HepG2 (cell line): ENCODE measurements around the gene KIRREL3. TPM values are rescaled to one million over a fixed set of nuclear protein-coding genes. Genes with fewer than 3 reads are reported as not detected.

Source experiments
- ATAC-seq: fragments of 200-7000 bp; cut with Tn5 transposase; 3 replicates; pipeline ENCODE4 v1.9.1; 2020; ENCODE audit warnings: mild to moderate bottlenecking, moderate library complexity
- BruUV-seq: library from RNA; stranded (reverse); fragments of 400-500 nt; replicated peaks from 2 replicates; lab custom pipeline; 2021; lab: Mats Ljungman, UMichigan
- CTCF ChIA-PET: fragments of 300-600 bp; formaldehyde crosslinking; extraction: SDS; loops from one replicate; lab custom pipeline; 2021; ENCODE audit warnings: low total read pairs, inconsistent platforms, low intra/inter-chr PET ratio; lab: Yijun Ruan, JAX
- POLR2A ChIA-PET: fragments of 350-600 bp; sonication (Branson Sonifier 250); formaldehyde crosslinking; loops from one replicate; lab custom pipeline; 2020; ENCODE audit warnings: antibody characterized with exemption, inconsistent platforms; lab: Yijun Ruan, JAX
- DNase-seq: peaks from one replicate; pipeline ENCODE4 v3.0.0-alpha.2; 2015; ENCODE audit warnings: low spot score
- FAIRE-seq: peaks from 3 replicates; lab custom pipeline; 2011; peaks lifted over from hg19 to GRCh38; lab: Jason Lieb, UNC
- H2AFZ ChIP-seq: one replicate; pipeline ENCODE4 v1.6.1; 2011; ENCODE audit warnings: low read length, inconsistent platforms
- H3K27ac ChIP-seq: fragments of 300-600 bp; 3 replicates; pipeline ENCODE4 v1.8.0; 2011; ENCODE audit warnings: mixed run types, mild to moderate bottlenecking, mixed read lengths, low read length, inconsistent platforms; ENCODE audit not compliant: insufficient read depth; ENCODE audit errors: extremely low read length
- H3K27me3 ChIP-seq, 2 experiments: fragments of 200-600 bp in 1 of 2; 2 replicates in 1 of 2; 3 replicates in 1 of 2; pipeline versions ENCODE4 v1.6.0 to v1.8.0; 2011; ENCODE audit warnings: low read length in 2 of 2, mild to moderate bottlenecking in 2 of 2, moderate library complexity in 2 of 2, inconsistent platforms in 1 of 2; ENCODE audit not compliant: insufficient read depth in 2 of 2, control insufficient read depth in 1 of 2
- H3K36me3 ChIP-seq, 2 experiments: fragments of 200-600 bp in 1 of 2; replicated peaks in 1 of 2; 2 replicates in 1 of 2; 3 replicates in 1 of 2; pipeline versions ENCODE4 v1.5.1 to v1.8.0; 2011; ENCODE audit warnings: low read length in 2 of 2, inconsistent platforms in 1 of 2; ENCODE audit not compliant: insufficient read depth in 2 of 2, control insufficient read depth in 1 of 2
- H3K4me1 ChIP-seq: 2 replicates; pipeline ENCODE4 v1.5.1; 2012; ENCODE audit warnings: low read length, inconsistent platforms; ENCODE audit not compliant: insufficient read depth
- H3K4me2 ChIP-seq: 2 replicates; pipeline ENCODE4 v1.6.0; 2011; ENCODE audit warnings: low read depth, low read length, inconsistent platforms
- H3K4me3 ChIP-seq, 3 experiments: fragments of 200-600 bp in 1 of 3; sonication (generic), shearing (Covaris generic) in 1 of 3; replicated peaks in 1 of 3; 2 replicates each; pipeline ENCODE4 v1.5.1; 2011 to 2016; ENCODE audit warnings: low read length in 3 of 3, inconsistent platforms in 2 of 3, low read depth in 2 of 3, mild to moderate bottlenecking in 2 of 3, control low read depth in 1 of 3, mixed read lengths in 1 of 3; ENCODE audit not compliant: insufficient read depth in 1 of 3
- H3K79me2 ChIP-seq: one replicate; pipeline ENCODE4 v1.6.1; 2011; ENCODE audit warnings: low read length, inconsistent platforms; ENCODE audit not compliant: insufficient read depth
- H3K9ac ChIP-seq: 2 replicates; pipeline ENCODE4 v1.6.0; 2011; ENCODE audit warnings: mild to moderate bottlenecking, low read depth, low read length, inconsistent platforms; ENCODE audit not compliant: insufficient read depth
- H3K9me3 ChIP-seq: 2 replicates; pipeline ENCODE4 v1.5.1; 2012; ENCODE audit warnings: mild to moderate bottlenecking, low read length
- H4K20me1 ChIP-seq: 2 replicates; pipeline ENCODE4 v1.6.0; 2011; ENCODE audit warnings: inconsistent platforms, mild to moderate bottlenecking, low read length, moderate library complexity; ENCODE audit not compliant: insufficient read depth
- CCDC6 ChIP-seq: sonication (generic); formaldehyde crosslinking; IDR thresholded peaks from 2 replicates; pipeline ENCODE4 v1.8.1; 2022; ENCODE audit warnings: mild to moderate bottlenecking, missing genetic modification reagents, moderate library complexity
- CENPBD1 ChIP-seq: sonication (generic); formaldehyde crosslinking; IDR thresholded peaks from 2 replicates; pipeline ENCODE4 v1.8.0; 2022; ENCODE audit warnings: missing genetic modification reagents, low read depth, mild to moderate bottlenecking, borderline replicate concordance
- DMAP1 ChIP-seq: IDR thresholded peaks from 2 replicates; pipeline ENCODE4 v1.6.1; 2016
- EHMT2 ChIP-seq: fragments of 200-600 bp; sonication (generic); IDR thresholded peaks from 2 replicates; pipeline ENCODE4 v1.7.0; 2017; ENCODE audit warnings: antibody characterized with exemption, low read depth, low read length, borderline replicate concordance
- FOXK2 ChIP-seq: fragments of 450-650 bp; IDR thresholded peaks from 2 replicates; pipeline ENCODE4 v1.6.1; 2016
- GRHL1 ChIP-seq: sonication (generic); formaldehyde crosslinking; conservative IDR thresholded peaks from 2 replicates; pipeline ENCODE4 v1.8.0; 2022; ENCODE audit warnings: missing genetic modification reagents
- KMT2B ChIP-seq: IDR thresholded peaks from 2 replicates; pipeline ENCODE4 v1.6.1; 2016; ENCODE audit warnings: missing genetic modification reagents, missing compliant biosample characterization
- RFXAP ChIP-seq: sonication (generic); formaldehyde crosslinking; IDR thresholded peaks from 2 replicates; pipeline ENCODE4 v1.4.0; 2020; ENCODE audit warnings: missing genetic modification reagents, borderline replicate concordance
- TBP ChIP-seq: sonication (generic); formaldehyde crosslinking; IDR thresholded peaks from 2 replicates; pipeline ENCODE4 v1.5.0; 2020; ENCODE audit warnings: missing genetic modification reagents
- ZBTB21 ChIP-seq: sonication (generic); formaldehyde crosslinking; IDR thresholded peaks from 2 replicates; pipeline ENCODE4 v1.4.0; 2020; ENCODE audit warnings: missing genetic modification reagents
- ZBTB25 ChIP-seq: IDR thresholded peaks from 2 replicates; pipeline ENCODE4 v1.6.1; 2018; ENCODE audit warnings: missing genetic modification reagents
- ZBTB49 ChIP-seq: sonication (generic); formaldehyde crosslinking; IDR thresholded peaks from 2 replicates; pipeline ENCODE4 v1.4.0; 2020; ENCODE audit warnings: missing genetic modification reagents, borderline replicate concordance
- ZNF235 ChIP-seq: sonication (generic); formaldehyde crosslinking; IDR thresholded peaks from 2 replicates; pipeline ENCODE4 v1.8.1; 2023; ENCODE audit warnings: mild to moderate bottlenecking, missing genetic modification reagents, borderline replicate concordance
- ZNF264 ChIP-seq: sonication (generic); formaldehyde crosslinking; IDR thresholded peaks from 2 replicates; pipeline ENCODE4 v1.4.0; 2020; ENCODE audit warnings: missing genetic modification reagents
- ZNF333 ChIP-seq: sonication (generic); formaldehyde crosslinking; IDR thresholded peaks from 2 replicates; pipeline ENCODE4 v1.4.0; 2020; ENCODE audit warnings: mild to moderate bottlenecking, missing genetic modification reagents, borderline replicate concordance
- ZNF414 ChIP-seq: sonication (generic); formaldehyde crosslinking; IDR thresholded peaks from 2 replicates; pipeline ENCODE4 v1.5.0; 2020; ENCODE audit warnings: missing genetic modification reagents
- ZNF724P ChIP-seq: sonication (generic); formaldehyde crosslinking; IDR thresholded peaks from 2 replicates; pipeline ENCODE4 v1.8.0; 2022; ENCODE audit warnings: missing genetic modification reagents, borderline replicate concordance
- ZNF749 ChIP-seq: sonication (generic); formaldehyde crosslinking; IDR thresholded peaks from 2 replicates; pipeline ENCODE4 v1.8.0; 2022; ENCODE audit warnings: mild to moderate bottlenecking, missing genetic modification reagents, moderate library complexity, borderline replicate concordance
- ZNF773 ChIP-seq: sonication (generic); formaldehyde crosslinking; IDR thresholded peaks from 2 replicates; pipeline ENCODE4 v1.4.0; 2020; ENCODE audit warnings: missing genetic modification reagents, borderline replicate concordance
- WGBS: methylation state at CpG from one replicate; pipeline ENCODE4 v1.1.6; 2017; ENCODE audit warnings: low lambda C conversion rate; 5-methylcytosine and 5-hydroxymethylcytosine counted together
- in situ Hi-C: cut with HindIII; loops from 2 replicates; pipeline ENCODE4 v1.10.0; 2017; ENCODE audit warnings: low pct_unique_long_range_greater_than_20kb; ENCODE audit not compliant: extremely low pct_ligation_motif_present
- intact Hi-C: fragments of 100-400 bp; cut with micrococcal nuclease; formaldehyde crosslinking; loops from one replicate; pipeline ENCODE4 v1.10.0; 2022; ENCODE audit not compliant: unreplicated experiment
- polyA plus RNA-seq, 8 experiments: library from polyadenylated mRNA; depleted of rRNA in 3 of 8; stranded (reverse) in 7 of 8; unstranded in 1 of 8; fragments of >200 nt; fragmentation: Illumina TruSeq in 4 of 8; extraction: Trizol in 4 of 8; gene quantifications; 2 replicates each; pipeline versions ENCODE4 v1.2.1 to v1.2.3, GENCODE V29; 2011 to 2016; ENCODE audit warnings: low read depth in 4 of 8, missing spikeins in 1 of 8, mixed read lengths in 1 of 8; ENCODE audit not compliant: insufficient read depth in 1 of 8
- total RNA-seq, 5 experiments: library from RNA; depleted of rRNA; stranded (reverse); fragments of >200 nt; fragmentation: Illumina TruSeq; extraction: Trizol; gene quantifications; 2 replicates each; pipeline ENCODE4 v1.2.3, GENCODE V29; 2016; ENCODE audit warnings: low read depth in 1 of 5

KIRREL3 gene
- total and polyA plus RNA-seq, 2 of the 13 experiments (the other 11 are each of a cell fraction or from before 2014, with no cell fraction given) = not detected

GRCh38 chr11:126461996-126462395 lies 538.6 kb downstream of the KIRREL3 start (continued):
- TF ChIP-seq GRHL1 (CRISPR knock-in tag) (no peak), ZNF724P (CRISPR knock-in tag) (no peak), ZNF749 (CRISPR knock-in tag) (no peak), TBP (no peak), EHMT2 (no peak), FOXK2 (no peak), KMT2B (CRISPR knock-in tag) (no peak)

GRCh38 chr11:126461096-126461440 lies 539.5 kb downstream of the KIRREL3 start:
- Histone ChIP-seq H3K36me3 (no peaks in the 10 kb centered on the region), H3K4me1 (no peaks in the 10 kb centered on the region), H4K20me1 (no peaks in the 10 kb centered on the region), H3K4me3 (no peak overlapping the region), H3K4me2 (no peak overlapping the region), H2AFZ (no peak overlapping the region), H3K27ac (no peak overlapping the region), H3K79me2 (no peaks in the 10 kb centered on the region), H3K9me3 (no peaks in the 10 kb centered on the region), H3K9ac (no peak overlapping the region), H3K27me3 (peaks cover 12 to 87% of the 10 kb centered on the region in 2 experiments; a peak in 4 of 5 replicates)
- ATAC-seq = no peak; the same call in 2 of the 3 replicates
- FAIRE-seq = no peak
- POLR2A ChIA-PET = no interaction called here
- intact Hi-C loops = no loop called here
- BruUV-seq = no TSS peak
- WGBS = no CpG with 5 or more reads among the region's 8 CpGs
- CTCF ChIA-PET = no interaction called here
- DNase-seq = no peak
- in situ Hi-C loops = no loop called here
- TF ChIP-seq CENPBD1 (CRISPR knock-in tag) (no peak), ZNF333 (no peak), ZNF235 (CRISPR knock-in tag) (no peak), DMAP1 (no peak), ZNF414 (no peak), ZBTB49 (CRISPR knock-in tag) (no peak), CCDC6 (CRISPR knock-in tag) (no peak), RFXAP (CRISPR knock-in tag) (no peak), ZNF264 (CRISPR knock-in tag) (no peak), ZBTB21 (CRISPR knock-in tag) (no peak), ZNF773 (CRISPR knock-in tag) (no peak), ZBTB25 (CRISPR knock-in tag) (no peak)
